GM12878 (cell line): ENCODE measurements around the gene CCIN.

Source experiments
- CBFB ChIP-seq: IDR thresholded peaks from 2 replicates; pipeline ENCODE4 v1.6.1; 2016; ENCODE audit warnings: antibody characterized with exemption, low read depth
- CREB1 ChIP-seq: IDR thresholded peaks from 2 replicates; pipeline ENCODE4 v1.6.1; 2012; ENCODE audit warnings: low read depth, mild to moderate bottlenecking, inconsistent platforms
- HDGF ChIP-seq: fragments of 450-650 bp; IDR thresholded peaks from 2 replicates; pipeline ENCODE4 v1.6.1; 2016; ENCODE audit warnings: antibody characterized with exemption
- TCF7 ChIP-seq: IDR thresholded peaks from 2 replicates; pipeline ENCODE4 v1.6.1; 2014; ENCODE audit warnings: antibody characterized with exemption, borderline replicate concordance
- TF ChIP-seq, protein P1 (sequence below): IDR thresholded peaks from 2 replicates; pipeline ENCODE4 v1.6.1; 2011; ENCODE audit warnings: mild to moderate bottlenecking, low read depth, low read length, moderate library complexity; ENCODE audit not compliant: insufficient replicate concordance

GRCh38 chr9:36153746-36154145, 15.4 kb upstream of the CCIN start:
- TF ChIP-seq, protein P1, sequence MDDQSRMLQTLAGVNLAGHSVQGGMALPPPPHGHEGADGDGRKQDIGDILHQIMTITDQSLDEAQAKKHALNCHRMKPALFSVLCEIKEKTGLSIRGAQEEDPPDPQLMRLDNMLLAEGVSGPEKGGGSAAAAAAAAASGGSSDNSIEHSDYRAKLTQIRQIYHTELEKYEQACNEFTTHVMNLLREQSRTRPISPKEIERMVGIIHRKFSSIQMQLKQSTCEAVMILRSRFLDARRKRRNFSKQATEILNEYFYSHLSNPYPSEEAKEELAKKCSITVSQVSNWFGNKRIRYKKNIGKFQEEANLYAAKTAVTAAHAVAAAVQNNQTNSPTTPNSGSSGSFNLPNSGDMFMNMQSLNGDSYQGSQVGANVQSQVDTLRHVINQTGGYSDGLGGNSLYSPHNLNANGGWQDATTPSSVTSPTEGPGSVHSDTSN = no peak
- TF ChIP-seq CBFB = no peak
- no peak for TF ChIP-seq TCF7
- no peak for TF ChIP-seq HDGF
- TF ChIP-seq CREB1 = no peak
